Forelimb muscle (tissue), 1 donor: ENCODE measurements around the gene TACC2. TPM values are rescaled to one million over a fixed set of nuclear protein-coding genes. Genes with fewer than 3 reads are reported as not detected.
A peak's percentile ranks its signal among the peaks of the same experiment; 100 is the strongest.

Experiments
- DNase-seq: peaks from one replicate; pipeline ENCODE4 v3.0.0-alpha.2; 2013; ENCODE audit warnings: low read depth
- polyA plus RNA-seq: library from polyadenylated mRNA; unstranded; fragments of 120-200 nt; gene quantifications from one replicate; pipeline ENCODE4 v1.2.1, GENCODE V29; 2013; ENCODE audit not compliant: insufficient read length

TACC2 gene
- polyA plus RNA-seq, 1 donor, result 122 TPM

- peak; percentile 86 for DNase-seq
These were observed 158.7 kb downstream of the TACC2 start for GRCh38 chr10:122147663-122148062.

DNA sequence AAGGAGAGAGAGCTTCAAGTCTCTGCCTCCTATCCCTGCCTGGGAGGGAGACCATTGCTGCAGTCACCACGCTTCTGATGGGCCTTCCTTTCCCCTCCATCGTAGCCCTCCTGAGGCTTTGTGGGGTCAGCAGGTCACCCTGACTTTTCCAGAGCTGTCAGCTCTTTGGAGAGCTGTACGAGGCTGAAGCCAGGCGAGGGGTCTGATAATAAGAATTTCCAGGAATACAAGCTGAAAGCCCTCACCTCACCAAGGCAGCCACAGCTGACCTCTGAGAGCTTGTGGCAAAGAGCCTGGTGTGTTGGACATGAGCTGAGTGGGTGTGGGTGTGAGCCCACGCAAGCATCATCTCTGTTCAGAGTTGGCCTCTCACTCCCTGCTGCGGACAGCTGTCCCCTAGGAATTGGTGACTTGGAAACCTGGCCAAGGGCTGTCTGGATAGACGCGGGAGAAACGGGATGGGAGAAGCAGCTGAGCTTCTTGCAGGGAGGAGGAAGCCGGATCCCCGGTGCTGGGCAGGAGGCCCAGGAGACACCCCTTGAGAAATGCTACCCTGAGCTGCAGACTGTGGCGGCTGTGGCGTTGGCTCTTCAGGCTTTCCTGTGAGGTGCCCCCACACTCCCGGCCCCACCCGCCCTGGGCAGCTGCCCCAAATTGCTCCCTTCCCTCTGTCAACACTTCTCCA is 160.1 kb downstream of the TACC2 start:
- peak; percentile 92 for DNase-seq

- DNase-seq, result no peak
These were observed 160.9 kb downstream of the TACC2 start for GRCh38 chr10:122149561-122150505.

GRCh38 chr10:122151121-122151694 is 162.2 kb downstream of the TACC2 start:
- DNase-seq, result no peak

GRCh38 chr10:122152544-122152943 is 163.6 kb downstream of the TACC2 start:
- DNase-seq, result peak; percentile 73

DNA sequence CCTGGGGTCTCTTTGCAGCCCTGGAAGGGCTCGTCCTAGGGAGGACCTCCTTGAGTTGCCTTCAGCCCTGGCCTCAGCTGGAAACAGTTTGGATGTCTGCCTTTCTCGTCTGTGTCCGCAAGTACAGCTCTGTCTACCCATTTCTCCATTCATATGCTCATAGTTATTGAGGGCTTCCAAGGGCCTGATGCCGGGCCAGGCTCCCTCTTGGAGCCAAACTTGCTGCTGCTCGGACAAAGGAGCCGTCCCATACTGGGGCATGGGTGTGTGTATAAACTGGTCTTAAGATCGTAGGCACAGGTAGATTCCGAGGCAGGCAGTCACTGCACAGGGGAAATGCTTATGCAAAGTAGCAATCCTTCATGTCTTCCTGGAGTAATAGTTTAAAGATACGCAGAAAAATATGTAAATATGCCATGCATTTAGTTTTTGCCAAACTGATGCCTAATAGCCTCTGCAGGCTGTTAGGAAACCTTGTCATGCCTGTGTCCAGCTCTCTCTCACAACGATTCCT is 165.1 kb downstream of the TACC2 start:
- no peak for DNase-seq

- no peak for DNase-seq
These were observed 165.8 kb downstream of the TACC2 start for GRCh38 chr10:122154545-122155366.

- DNase-seq, result no peak
These were observed 168.5 kb downstream of the TACC2 start for GRCh38 chr10:122157451-122157850.

DNA sequence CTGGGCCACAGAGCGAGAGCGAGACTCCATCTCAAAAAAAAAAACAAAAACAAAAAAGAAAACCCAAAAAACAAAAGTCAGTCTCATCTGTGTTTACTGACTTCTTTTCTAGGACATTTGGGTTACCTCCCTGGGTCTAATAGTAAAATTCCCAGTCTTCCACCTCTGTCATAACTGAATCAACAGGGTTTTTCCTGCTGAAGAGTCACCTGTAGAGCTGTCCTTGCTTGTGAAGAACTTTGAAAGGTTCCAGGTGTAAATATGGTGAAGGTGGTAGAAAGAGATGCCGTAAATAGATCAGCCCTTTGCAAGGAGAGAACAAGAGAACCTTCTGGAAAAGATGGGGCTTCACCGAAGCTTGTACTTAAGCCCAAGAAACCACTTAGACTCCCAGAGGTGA is 169.4 kb downstream of the TACC2 start:
- DNase-seq, result no peak

DNA sequence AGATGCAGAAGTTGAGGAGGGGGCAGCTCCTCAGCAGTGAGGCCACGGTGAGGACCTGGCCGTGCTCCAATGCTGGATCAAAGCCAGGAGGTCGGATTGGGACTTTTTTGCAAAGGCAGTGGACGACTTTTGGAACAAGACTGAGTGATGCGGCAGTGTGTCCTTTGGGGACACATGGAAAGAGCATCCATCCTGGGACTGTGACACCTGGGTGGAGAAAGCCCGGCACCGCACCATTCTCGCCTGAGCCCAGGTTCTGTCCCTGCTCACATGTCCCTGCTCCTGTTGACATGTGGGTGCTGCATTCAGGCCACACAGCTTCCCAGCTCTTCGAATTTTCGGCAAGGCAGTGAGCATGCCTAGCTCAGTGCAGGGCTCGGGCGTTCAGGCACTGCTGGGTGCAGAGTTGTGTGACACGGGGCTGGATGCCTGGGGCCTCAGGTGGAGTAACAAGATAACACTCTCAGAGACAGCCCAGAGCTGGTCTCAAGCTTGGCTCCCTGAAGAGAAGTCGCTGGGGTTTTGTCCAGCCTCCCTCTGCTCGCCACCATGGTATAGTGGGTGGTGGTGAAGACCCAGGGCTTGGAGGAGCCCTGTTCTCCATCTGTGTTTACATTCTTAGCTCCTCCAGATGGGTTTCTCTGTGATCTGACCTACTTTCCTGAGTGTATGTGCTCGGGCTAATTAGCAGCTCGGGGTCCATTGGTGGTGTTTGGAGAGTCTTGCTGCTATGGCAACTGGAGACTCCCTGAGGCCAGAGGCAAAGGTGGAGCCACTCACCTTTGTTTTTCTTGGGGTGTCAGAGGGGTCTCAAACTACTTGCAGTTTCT is 170.4 kb downstream of the TACC2 start:
- no peak for DNase-seq

- no peak for DNase-seq
These were observed 172.8 kb downstream of the TACC2 start for GRCh38 chr10:122161795-122162194.

- no peak for DNase-seq
These were observed 173.8 kb downstream of the TACC2 start for GRCh38 chr10:122162671-122163173.

- DNase-seq, result no peak
These were observed 174.4 kb downstream of the TACC2 start for GRCh38 chr10:122163174-122164022.

DNA sequence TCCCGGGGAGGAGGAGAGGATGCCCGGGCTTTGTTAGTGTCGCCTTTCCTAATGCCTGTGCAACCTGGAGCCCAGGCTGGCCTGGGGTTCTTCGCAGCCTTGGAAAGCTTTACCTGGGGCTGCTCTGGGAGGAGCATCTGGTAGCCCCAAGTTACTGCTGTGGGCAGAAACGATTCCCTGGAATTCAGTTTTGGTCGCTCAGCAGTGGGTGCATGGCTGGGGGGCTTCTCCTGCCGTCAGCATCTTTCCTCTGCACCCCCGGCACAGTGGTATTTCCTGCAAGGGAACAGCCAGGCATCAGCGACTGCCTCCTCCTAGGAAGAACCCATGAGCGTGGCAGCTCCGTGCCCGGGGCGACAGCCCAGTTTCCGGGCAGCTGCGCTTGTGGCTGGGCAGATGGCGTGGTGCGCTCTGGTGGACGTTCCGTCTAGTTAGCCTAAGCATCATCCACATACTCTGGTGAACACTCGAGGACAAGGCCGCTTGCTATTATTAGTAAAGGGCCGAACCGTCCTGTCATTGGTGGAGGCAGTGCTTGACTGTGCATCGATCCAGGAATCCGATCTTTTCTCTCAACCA is 175.1 kb downstream of the TACC2 start:
- DNase-seq, result no peak

DNA sequence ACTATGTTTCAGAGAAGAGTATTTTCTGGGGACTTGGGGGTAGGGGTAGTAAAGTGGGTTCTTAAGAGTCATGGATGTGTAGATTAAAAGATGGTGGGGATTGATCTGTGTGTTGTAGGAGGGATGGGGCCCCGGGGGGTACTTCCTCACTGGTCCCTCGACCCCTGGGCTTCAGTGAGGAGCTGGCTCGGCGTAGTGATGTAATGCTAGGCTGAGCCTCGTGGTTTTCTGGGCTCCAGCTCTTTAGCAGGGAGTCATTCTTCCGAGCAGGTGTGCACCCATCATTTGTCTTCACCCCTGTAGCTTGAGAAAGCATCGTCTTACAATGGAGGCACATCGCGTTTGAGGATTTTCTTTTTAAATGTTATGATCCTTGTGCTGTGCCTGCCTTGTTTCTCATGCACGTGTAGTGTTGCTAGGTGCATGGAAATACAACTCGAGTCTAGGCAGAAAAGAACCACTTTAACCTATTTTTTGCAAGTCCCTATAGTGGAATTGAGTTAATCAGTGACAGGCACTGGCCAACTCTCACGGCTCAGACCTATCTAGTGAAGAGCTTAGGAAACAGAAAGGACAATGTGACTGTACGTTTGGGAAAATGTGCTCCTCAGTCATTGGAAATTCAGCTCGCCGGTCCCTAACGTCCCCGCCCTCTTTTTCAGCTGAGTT is 176.0 kb downstream of the TACC2 start:
- DNase-seq, result no peak

DNA sequence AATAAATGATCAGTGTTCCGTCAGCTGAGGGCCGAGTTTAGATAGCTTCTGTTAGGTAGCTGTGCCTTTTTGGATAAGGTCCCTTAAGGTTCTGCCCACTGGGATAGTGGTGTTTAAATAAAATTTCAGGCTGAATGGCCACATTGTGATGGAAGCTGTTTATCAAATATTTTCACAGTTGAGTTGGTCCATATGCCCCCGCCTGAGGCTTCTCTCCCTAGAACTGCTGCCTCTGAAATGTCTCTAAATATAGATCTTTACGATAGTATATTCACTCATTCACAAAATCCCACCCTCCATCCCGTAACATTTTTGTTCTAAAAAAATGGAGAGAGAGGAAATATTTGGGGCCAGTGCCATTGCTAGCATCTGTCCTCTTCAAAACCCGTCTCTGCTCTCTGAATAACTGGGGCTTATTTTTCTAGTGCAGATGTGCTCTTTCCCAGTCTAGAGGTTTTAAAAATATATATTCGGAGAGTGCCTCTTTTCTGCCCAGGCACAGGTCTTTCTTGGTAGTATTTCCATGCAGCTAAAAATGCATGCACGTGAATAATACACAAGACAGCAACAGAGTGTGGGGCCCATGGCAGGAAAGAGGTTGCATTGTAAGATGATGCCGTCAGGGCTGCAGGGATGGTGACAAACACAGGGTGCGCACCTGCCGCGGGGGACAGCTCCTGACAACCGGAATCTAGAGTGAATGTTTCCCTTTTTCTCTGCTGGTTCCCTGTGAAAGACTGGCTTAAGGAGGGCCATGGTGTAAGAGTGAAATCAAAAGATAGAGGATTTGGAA is 176.7 kb downstream of the TACC2 start:
- DNase-seq, result no peak

DNA sequence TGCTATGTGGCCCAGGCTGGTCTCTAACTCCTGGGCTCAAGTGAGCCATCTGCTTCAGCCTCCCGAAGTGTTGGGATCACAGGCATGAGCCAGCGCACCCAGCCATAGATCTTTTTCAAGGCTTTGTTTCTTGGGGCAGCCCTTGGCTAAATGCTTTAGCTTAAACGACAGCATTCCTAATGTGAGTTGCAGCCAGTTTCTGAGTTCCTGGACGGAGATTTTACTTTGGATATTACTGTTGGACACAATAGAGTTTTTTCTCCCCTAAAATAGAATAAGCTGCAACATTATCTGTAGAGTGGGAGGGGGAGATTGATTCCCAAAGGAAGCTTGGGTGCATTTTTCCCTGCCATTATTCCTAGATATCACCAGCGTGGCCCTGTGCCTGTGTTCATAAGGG is 179.1 kb downstream of the TACC2 start:
- no peak for DNase-seq
